GM18909 (cell line): ENCODE results near the gene EEIG1.
A peak's percentile ranks its signal among the peaks of the same experiment; 100 is the strongest.

Experiments used
- ATAC-seq: cut with Tn5 transposase; IDR thresholded peaks from one replicate; pipeline ENCODE4 v1.9.1; 2021; ENCODE audit warnings: mild to moderate bottlenecking; ENCODE audit not compliant: unreplicated experiment, poor library complexity

EEIG1 gene

DNA sequence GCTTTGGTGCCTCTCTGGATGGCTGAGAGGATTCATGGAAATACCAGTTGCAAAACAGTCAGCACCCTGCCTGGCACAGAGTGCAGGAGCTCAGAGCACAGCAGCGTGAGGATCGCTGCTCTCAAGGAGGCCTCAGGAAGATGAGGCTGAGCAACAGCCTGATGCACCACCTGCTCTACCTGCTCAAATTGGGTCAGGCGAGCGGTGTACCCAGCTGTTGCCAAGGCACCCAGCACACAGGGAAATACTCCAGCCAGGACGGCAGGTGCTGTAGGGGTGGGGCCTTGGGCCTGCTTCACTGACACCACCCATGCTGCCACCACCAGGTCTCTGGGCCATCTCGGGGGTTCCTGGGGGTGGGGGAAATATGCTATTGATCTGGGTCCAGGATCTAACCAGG, 4.3 kb downstream of the EEIG1 start:
- ATAC-seq: no peak

DNA sequence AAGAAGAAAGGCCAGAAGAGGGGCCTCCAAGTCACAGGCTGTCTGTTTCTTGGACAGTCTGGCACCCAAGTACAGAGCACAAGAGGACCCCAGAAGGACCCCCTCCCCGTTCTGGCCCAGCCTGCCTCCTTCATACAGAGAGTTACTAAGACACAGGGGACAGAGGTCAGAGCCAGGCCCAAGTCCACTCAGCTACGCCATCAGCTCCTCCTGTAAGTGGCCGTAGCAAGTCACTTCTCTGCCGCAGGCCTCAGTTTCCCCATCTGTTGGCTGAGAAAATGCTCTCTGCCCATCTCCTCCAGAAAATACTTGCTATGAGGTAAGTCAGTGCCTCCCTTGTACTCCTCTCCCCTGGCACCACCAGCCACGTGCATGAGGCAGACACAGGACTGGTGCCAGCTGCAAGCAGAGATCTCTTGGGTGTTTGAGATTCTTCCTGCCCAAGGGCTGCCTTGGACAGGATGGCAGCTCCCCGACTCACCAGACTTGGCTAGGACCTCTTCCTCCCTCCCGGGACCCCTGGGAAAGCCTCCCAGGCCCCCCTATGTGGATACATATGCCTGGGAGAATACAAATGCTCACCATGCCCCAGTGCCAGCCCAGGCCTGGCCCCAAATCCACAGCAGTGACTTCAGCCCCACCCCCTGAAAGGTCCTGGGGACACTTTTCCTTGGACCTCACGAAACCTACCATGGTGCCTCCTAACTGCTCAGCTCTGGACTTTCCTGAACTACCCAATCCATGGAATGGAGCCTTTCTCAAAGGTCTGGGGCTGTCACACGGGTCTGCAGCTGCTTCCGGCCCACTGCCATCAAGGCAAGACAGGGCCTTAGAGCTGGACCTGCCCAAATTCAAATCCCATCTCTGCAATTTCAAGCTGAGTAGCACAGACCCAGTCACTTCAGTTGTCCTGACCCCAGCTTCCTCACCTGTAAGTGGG, 5.1 kb downstream of the EEIG1 start:
- no peak for ATAC-seq

DNA sequence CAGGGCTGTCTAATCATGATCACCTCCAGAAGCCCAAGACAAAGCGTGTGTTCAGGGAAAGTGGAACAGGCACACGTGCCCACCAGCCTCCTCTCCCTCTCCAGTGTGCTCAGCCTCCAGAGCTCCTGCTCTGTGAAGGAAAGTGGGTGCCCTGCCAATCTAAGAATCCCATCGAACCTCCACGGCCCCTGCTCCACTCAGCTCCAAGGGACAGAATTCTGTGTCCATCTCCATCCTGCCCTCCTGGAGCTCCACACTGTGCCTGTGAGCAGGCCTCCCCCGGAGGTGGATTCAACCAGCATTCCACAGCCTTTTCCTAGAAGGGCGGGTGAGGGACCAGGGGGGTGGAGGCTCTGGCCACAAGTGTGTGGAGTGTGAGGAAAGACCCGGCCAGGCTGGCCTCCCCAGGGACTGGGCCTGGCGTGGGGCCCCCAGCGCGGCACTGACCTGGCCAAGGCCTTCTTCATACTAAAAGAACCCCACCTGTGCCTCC, 6.0 kb downstream of the EEIG1 start:
- no peak for ATAC-seq

DNA sequence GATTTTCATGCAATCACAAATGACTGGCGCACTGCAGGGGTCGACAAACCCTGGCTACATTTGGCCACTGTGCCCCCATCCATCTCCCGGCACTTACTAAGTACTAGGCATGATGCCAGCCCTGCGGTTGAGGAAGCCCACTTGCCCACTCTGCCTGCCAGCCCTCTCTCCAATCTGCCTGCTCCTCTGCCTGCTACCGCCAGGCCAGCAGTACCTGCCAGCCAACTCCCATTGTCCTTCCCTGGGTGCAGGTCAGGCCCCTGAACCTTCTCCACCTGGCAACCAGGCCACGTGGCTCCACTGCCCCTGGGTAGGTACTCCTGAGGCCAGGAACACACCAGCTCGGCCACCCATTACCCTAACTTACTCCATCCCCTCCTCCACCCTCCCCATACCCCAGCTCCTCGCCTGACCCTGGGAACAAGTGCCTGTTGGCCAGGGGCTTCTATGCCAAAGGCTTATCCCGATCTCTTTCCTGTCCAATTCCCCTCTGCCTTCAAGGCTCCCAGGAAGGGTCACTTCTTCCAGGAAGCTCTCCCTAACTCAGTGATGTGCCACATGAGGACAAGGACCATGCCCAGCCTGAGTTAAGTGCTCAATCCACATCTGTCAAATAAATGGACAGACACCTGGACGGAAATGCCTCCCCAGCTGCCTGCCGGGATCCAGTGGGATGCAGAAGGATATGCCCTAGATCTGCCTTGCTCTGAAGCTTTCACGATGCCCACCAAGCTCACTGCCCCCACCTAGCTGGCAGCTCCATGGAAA, 6.6 kb downstream of the EEIG1 start:
- no peak for ATAC-seq

GRCh38 chr9:127973169-127974000, 7.4 kb downstream of the EEIG1 start:
- no peak for ATAC-seq

DNA sequence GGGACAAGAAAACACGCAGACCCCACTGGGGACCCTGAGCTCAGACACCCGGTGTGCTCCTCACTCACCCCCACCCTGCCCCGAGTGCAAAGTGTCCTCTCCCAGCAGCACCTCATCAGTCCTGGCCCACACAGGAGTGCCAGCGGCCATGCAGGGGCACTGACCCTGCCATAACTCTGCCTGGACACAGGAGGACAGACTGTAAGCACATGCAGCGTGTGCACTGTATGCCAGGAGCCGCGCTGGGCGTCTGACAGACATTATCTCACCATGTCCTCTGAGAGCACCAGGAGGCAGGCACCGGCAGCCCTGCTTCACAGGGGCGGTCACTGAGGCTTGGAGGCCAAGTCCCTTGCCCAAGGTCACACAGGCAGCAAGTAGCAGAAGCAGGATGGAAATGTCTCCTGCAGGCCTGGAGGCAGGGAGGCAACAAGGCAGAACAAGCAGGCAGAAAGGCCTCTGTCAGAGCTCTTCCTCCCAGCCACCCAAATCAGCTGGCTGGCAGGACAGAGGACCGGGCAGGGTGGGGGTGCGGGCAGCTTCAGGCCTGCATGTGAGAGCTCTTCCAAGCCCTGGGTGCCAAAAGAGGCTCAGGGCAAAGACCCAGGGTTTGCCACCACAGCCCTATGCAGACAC, 8.4 kb downstream of the EEIG1 start:
- no peak for ATAC-seq

DNA sequence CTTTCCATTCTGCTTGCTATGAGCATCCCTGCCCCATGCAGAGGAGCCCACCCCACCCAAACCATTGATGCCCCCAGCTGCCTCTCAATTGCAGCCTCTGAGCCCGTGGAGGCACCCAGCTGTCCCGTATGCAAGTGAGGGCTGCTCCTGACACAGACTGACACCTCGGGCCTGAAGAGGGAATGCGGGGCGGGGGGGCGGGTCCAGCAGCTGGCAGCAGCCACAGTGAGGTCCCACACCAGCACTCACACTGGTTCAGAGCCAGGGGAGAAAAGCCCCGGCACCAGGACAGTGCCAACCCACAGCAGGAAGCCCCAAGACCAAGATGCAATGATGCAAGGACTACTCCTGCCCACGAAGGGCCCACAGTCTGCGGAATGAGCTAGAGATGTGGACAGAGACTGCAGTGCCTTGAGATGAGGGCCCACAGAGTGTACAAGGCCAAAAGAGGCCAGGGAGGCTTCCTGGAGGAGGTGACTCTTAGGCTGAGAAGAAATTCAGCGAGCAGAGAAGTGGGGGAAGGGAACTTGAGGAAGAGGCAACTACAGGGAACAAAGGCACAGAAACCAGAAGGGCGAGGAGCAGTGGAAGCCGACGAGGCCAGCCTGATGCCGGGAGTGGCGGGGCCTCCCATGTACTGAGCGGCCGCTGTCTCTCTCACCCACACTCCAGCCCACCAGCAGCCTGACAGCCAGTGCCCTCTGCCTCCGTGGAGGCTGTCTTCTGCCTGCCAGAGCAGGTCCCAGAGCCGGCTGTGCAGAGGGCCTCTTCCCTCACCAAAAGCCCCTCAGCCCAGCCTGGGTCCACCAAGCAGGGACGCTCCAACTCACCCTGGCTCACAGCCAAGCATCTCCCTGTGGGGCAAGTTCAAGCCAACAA, 9.2 kb downstream of the EEIG1 start:
- no peak for ATAC-seq

- ATAC-seq: peak; percentile 73
Observed at GRCh38 chr9:127970401-127971313, 10.1 kb downstream of the EEIG1 start.

- ATAC-seq: no peak
Observed at GRCh38 chr9:127968700-127969383, 11.9 kb downstream of the EEIG1 start.

DNA sequence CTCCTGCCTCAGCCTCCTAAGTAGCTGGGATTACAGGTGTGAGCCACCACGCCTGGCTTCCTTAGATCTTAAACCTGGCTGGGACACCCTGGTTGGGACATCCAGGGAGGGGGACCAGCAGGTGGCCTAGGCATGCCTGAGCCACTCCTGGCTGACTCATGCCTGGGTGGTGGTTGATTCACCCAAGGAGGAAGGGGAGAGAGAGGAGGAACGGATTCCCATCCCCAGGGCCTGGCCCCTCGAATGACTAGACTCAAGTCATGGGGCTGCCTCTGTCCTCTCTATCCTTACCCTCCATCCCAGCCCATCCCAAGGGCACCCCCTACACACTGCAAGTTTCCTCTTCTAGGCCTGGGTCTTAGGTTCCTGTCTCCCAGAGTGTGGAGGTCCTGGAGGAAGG, 12.7 kb downstream of the EEIG1 start:
- ATAC-seq: no peak

GRCh38 chr9:127967151-127967809, 13.5 kb downstream of the EEIG1 start:
- no peak for ATAC-seq

DNA sequence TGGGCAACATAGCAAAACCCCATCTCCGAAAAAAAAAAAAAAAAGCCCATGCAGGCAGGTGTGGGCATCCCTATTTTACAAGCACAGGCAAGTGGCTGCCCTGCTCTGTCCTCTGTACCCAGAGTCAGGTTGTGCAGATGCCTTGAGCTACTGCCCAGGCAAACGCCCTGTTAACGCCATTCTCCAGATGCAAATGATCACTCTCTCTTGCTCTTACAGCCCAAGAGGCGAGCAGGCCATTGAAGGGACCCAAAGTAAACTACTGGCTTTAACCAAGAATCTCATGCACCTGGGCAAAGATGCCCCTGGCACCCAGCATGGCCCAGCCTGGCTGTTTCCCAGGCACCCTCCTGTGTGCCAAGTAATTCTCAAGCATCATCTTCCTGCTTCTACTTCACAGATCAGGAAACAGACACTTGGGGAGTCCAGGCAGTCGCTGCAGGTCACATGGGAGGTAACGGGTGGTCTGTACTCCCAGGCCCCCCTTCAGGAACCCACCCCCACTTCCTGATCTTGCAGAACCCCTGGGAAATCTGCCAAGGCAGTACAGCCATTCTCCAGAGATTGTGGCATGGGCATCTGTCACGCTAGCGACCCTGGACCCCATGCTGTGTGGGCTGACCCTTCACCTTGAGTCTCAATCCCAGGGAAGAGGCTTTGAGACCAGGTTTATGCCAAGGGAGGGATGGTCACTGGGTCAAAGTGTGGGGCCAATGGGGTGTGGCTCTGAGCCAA, 14.2 kb downstream of the EEIG1 start:
- no peak for ATAC-seq

GRCh38 chr9:127965953-127966352, 14.8 kb downstream of the EEIG1 start:
- ATAC-seq: no peak

GRCh38 chr9:127963359-127964064, 17.3 kb downstream of the EEIG1 start:
- ATAC-seq: no peak

GRCh38 chr9:127963041-127963358, 17.8 kb downstream of the EEIG1 start:
- no peak for ATAC-seq

- no peak for ATAC-seq
Observed at GRCh38 chr9:127962278-127962677, 18.5 kb downstream of the EEIG1 start.
